Measurements from ENCODE around the gene CATSPERZ.
A peak's percentile ranks its signal among the peaks of the same experiment; 100 is the strongest.

The CATSPERZ gene

DNA sequence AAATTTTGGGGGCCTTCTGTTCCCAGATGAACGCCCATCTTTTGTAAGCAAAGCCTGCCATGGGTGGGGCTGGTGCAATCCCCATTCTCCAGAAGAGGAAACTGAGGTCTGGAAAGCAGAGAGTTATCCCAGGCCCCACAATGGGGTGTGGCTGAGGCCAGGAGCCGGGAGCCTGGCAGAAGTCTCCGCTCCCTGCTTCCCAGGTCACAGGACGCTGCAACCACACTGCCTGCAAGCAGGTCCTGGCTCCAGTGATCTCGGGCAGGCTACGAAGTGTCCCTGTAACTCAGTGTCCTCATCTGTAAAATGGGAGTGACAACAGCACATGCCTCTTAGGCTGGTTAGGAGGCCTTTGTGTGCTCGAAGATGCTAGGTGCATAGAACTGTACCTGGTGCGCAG is 47.1 kb upstream of the CATSPERZ start:
- no peaks in the 10 kb centered on the region for H3K9me3 Mint-ChIP-seq
- no peak overlapping the region for H3K27ac Mint-ChIP-seq
- peaks cover 10% of the 10 kb centered on the region for H3K36me3 Mint-ChIP-seq (ENCODE audit: low read depth)
- H3K4me1 Mint-ChIP-seq = peaks cover 15% of the 10 kb centered on the region
- TF ChIP-seq, protein P1, sequence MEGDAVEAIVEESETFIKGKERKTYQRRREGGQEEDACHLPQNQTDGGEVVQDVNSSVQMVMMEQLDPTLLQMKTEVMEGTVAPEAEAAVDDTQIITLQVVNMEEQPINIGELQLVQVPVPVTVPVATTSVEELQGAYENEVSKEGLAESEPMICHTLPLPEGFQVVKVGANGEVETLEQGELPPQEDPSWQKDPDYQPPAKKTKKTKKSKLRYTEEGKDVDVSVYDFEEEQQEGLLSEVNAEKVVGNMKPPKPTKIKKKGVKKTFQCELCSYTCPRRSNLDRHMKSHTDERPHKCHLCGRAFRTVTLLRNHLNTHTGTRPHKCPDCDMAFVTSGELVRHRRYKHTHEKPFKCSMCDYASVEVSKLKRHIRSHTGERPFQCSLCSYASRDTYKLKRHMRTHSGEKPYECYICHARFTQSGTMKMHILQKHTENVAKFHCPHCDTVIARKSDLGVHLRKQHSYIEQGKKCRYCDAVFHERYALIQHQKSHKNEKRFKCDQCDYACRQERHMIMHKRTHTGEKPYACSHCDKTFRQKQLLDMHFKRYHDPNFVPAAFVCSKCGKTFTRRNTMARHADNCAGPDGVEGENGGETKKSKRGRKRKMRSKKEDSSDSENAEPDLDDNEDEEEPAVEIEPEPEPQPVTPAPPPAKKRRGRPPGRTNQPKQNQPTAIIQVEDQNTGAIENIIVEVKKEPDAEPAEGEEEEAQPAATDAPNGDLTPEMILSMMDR (IDR thresholded peaks at IDR 0.05; ENCODE audit: unreplicated experiment in 3 of 3) = no peak
- H3K4me3 Mint-ChIP-seq = peak overlapping the region; percentile 46 to 79 (median 76)
- H3K27me3 Mint-ChIP-seq (ENCODE audit: low read depth) = no peaks in the 10 kb centered on the region

DNA sequence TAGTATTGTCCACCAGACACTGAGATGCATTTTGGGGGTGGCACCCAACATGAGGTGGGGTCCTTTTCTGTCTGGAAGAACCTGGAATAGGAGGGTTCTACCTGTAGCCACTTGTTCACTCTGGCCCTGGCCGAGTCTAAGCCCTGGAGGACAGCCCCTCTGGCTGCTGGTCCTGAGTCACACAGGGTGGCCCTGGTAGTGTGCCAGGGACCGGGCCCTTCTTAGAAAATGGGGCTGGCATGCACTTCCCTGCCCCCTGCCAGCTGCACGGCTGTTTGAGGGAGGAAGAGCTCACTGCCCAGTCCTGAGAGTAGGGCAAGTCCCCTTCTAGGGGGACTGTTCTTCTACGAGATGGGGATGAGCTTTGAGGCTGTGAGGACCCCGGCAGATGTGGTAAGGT is 46.7 kb upstream of the CATSPERZ start:
- Mint-ChIP-seq H3K36me3 (ENCODE audit: low read depth) (peaks cover 12% of the 10 kb centered on the region), H3K9me3 (no peaks in the 10 kb centered on the region), H3K4me1 (peaks cover 13% of the 10 kb centered on the region), H3K27ac (no peak overlapping the region), H3K4me3 (peak overlapping the region; percentile 41 to 79 (median 76)), H3K27me3 (ENCODE audit: low read depth) (no peaks in the 10 kb centered on the region)
- TF ChIP-seq, protein P1 (IDR thresholded peaks at IDR 0.05; ENCODE audit: unreplicated experiment in 3 of 3) = no peak

DNA sequence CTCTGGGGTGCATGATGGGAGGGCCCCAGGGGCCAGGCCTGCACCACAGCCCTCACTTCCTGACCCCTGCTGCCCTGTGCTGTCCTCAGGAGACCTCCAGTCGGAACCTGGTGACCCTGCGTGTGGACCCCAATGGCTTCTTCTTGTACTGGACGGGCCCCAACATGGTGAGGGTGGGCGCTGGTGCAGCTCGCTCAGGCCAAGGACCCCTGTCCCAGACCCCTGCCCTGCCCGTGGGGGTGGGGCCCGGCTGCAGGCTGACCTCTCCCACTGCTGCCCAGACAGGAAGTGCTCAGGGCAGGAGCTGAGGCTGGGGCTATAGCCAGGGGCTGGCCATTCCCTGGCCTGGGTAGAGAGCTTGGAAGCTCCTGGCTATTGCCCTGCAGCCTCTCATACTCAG is 45.8 kb upstream of the CATSPERZ start:
- Mint-ChIP-seq H3K27me3 (ENCODE audit: low read depth) (no peaks in the 10 kb centered on the region), H3K27ac (no peak overlapping the region), H3K4me1 (peaks cover 8% of the 10 kb centered on the region), H3K36me3 (ENCODE audit: low read depth) (peaks cover 14% of the 10 kb centered on the region), H3K4me3 (peak overlapping the region; percentile 42 to 76 (median 45)), H3K9me3 (no peaks in the 10 kb centered on the region)
- TF ChIP-seq, protein P1 (IDR thresholded peaks at IDR 0.05; ENCODE audit: unreplicated experiment in 3 of 3) = no peak

DNA sequence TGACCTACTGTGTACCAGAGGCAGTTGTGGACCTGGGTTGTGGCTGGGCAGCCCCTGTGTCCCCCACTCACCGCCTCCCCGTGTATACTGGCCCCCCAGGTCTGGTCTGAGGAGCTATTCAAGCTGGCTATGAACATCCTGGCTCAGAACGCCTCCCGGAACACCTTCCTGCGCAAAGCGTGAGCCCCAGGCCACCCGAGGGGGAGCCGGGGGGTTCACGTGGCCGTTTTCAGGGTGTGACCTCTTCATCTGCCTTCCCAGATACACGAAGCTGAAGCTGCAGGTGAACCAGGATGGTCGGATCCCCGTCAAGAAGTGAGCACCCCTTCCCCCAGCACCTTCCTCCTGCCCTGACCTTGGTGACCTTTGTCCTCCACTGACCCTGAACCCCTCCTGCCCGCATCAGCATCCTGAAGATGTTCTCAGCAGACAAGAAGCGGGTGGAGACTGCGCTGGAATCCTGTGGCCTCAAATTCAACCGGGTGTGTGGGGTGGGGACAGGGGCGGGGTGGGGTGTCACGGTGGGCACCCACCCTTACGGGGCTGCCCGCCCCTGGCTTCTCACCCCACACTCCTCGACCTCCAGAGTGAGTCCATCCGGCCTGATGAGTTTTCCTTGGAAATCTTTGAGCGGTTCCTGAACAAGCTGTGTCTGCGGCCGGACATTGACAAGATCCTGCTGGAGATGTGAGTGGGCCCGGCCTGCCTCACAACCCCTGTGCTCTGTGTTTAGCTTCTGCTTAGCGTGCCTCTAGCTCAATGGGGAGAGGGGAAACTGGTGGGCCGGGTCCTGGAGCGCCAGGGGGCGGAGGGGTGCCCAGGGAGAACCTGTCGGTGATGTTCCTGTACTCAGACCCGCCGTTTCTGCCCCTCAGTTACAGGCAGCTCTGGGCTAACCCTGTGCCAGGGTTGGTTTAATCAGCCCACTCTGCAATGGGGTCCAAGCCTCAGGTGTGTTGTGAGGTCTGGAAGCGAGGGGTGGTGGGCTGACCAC is 44.7 kb upstream of the CATSPERZ start:
- H3K4me1 Mint-ChIP-seq = no peaks in the 10 kb centered on the region
- H3K27me3 Mint-ChIP-seq (ENCODE audit: low read depth) = no peaks in the 10 kb centered on the region
- TF ChIP-seq, protein P1 (IDR thresholded peaks at IDR 0.05; ENCODE audit: unreplicated experiment in 3 of 3) = no peak
- H3K27ac Mint-ChIP-seq = no peak overlapping the region
- H3K4me3 Mint-ChIP-seq = peak overlapping the region in 1 of 3 experiments; percentile 12
- no peaks in the 10 kb centered on the region for H3K9me3 Mint-ChIP-seq
- peaks cover 23% of the 10 kb centered on the region for H3K36me3 Mint-ChIP-seq (ENCODE audit: low read depth)

DNA sequence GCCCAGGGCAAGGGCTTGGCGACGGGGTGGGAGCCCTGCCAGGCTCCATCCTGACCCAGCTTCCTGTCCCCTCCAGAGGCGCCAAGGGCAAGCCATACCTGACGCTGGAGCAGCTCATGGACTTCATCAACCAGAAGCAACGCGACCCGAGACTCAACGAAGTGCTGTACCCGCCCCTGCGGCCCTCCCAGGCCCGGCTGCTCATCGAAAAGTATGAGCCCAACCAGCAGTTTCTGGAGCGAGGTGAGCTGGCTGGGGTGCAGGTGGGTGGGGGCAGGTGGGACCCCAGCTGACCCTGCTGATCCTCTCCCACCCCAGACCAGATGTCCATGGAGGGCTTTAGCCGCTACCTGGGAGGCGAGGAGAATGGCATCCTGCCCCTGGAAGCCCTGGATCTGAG is 43.9 kb upstream of the CATSPERZ start:
- Mint-ChIP-seq H3K36me3 (ENCODE audit: low read depth) (peaks cover 23% of the 10 kb centered on the region), H3K27me3 (ENCODE audit: low read depth) (no peaks in the 10 kb centered on the region), H3K27ac (no peak overlapping the region), H3K4me1 (no peaks in the 10 kb centered on the region), H3K4me3 (no peak overlapping the region), H3K9me3 (no peaks in the 10 kb centered on the region)
- TF ChIP-seq, protein P1 (IDR thresholded peaks at IDR 0.05; ENCODE audit: unreplicated experiment in 3 of 3) = no peak
